ENCODE data around the gene ADAMTSL1. TPM values are rescaled to one million over a fixed set of nuclear protein-coding genes. Genes with fewer than 3 reads are reported as not detected.

The ADAMTSL1 gene
- total and polyA plus RNA-seq, 9 of the 15 experiments (the other 6 are each of a cell fraction or from before 2014, with no cell fraction given): 0.01 TPM; not detected in 8

GRCh38 chr9:18520416-18521047 is 46.6 kb downstream of the ADAMTSL1 start:
- Histone ChIP-seq H3K4me2 (ENCODE audit: insufficient read depth, low read length) (no peak overlapping the region), H3K4me3 (no peak overlapping the region), H3K27ac (ENCODE audit: extremely low read depth, low read depth, low read length) (no peak overlapping the region), H3K36me3 (ENCODE audit: control insufficient read depth, insufficient read depth, low read length) (no peaks in the 10 kb centered on the region), H3K4me1 (replicated peaks in 1 of 2; ENCODE audit: control insufficient read depth in 2 of 2, insufficient read depth in 2 of 2, low read length in 2 of 2) (no peaks in the 10 kb centered on the region), H3K9me3 (replicated peaks; ENCODE audit: control insufficient read depth, insufficient read depth, low read depth, low read length) (no peaks in the 10 kb centered on the region), H2AFZ (ENCODE audit: low read depth, low read length) (no peak overlapping the region), H3K79me2 (ENCODE audit: control insufficient read depth, insufficient read depth, low read length) (no peaks in the 10 kb centered on the region), H3K27me3 (ENCODE audit: control insufficient read depth in 2 of 2, insufficient read depth in 2 of 2, low read length in 2 of 2) (no peaks in the 10 kb centered on the region), H4K20me1 (replicated peaks; ENCODE audit: control insufficient read depth, insufficient read depth, low read length) (no peaks in the 10 kb centered on the region), H3K9ac (ENCODE audit: insufficient read depth in 1 of 2, low read depth in 2 of 2, low read length in 2 of 2) (no peak overlapping the region), H3K9me1 (ENCODE audit: control insufficient read depth, insufficient read depth, low read length) (no peaks in the 10 kb centered on the region)
- intact Hi-C loops (cut with micrococcal nuclease) (no loop called here), in situ Hi-C loops (cut with MboI) (no loop called here)
- DNase-seq (ENCODE audit: extremely low read depth in 1 of 4, low spot score in 3 of 4) (no peak), ATAC-seq (no peak), FAIRE-seq (no peak)
- no TSS peak for BruUV-seq (replicated peaks)
- ChIA-PET POLR2A (no interaction called here), CTCF (ENCODE audit: low intra/inter-chr PET ratio) (no interaction called here)
- WGBS (ENCODE audit: insufficient coverage, low coverage, missing lambda C conversion rate): 0% methylated on average over 3 of the region's 3 CpGs
- TF ChIP-seq MGA (IDR thresholded peaks at IDR 0.05) (no peak), CEBPB (tag; IDR thresholded peaks at IDR 0.05) (no peak), E4F1 (CRISPR knock-in tag; IDR thresholded peaks at IDR 0.05; ENCODE audit: borderline replicate concordance) (no peak), MXI1 (IDR thresholded peaks at IDR 0.05; ENCODE audit: low read depth, low read length) (no peak), SIN3B (IDR thresholded peaks at IDR 0.05; ENCODE audit: low read depth) (no peak), FOXJ2 (tag; IDR thresholded peaks at IDR 0.05) (no peak), MEF2D (tag; conservative IDR thresholded peaks at IDR 0.05; ENCODE audit: low read depth) (no peak)

All from K562 (cell line).